NCI-H446 (cell line): ENCODE data around the gene CIT.
"Not testable (repeated sequence)": the region's sequence is repeated elsewhere in the genome, so short reads cannot be mapped to it uniquely, and the experiment has no call there.

Experiments used
- DNase-seq, 2 experiments: peaks; one replicate each; lab custom pipeline; 2025; lab: John Stamatoyannopoulos, UW

The CIT gene

DNA sequence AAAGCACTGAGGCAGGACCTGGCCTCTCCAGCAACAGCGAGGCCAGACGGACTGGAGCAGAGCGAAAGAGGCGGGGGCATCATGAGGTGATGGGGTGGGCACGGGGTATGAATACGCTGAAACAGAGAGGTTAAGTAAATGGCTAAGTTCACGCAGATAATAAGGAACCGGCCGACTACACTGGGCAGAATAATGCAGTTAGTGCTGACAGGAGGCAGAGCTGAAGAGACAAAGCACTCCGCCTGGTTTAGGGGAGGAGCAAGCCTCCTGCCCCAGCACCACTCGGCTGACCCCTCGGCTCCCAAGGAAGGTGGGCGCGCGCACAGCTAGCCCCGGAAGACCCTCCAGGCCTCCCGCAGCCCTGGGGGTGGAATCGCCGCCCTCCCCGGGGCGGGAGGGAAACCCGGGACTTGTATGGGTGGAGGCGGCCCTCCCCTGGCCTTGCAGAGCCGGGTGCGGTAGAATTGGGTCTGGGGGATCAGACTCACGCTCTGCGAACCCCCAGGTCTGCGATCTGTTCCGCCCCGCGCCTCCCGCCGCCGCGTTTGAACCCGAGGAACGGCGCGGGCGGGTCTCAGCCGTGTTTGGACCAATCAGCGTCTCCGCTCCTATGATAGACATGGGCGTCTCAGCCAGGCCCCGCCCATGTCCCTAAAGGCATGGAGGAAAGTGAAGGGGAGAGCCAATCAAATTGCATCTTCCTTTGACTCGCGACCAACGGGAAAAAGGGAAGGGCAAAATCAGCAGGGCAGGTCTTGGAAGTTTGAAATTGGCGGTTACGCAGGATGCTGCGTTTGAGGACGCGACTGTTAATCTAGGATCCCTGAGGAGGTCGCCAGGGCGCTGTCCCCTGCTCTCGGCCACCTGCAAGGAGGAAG lies at the start of gene CIT:
CIT (minus strand) TSS at position 560 of the 878 bp plus-strand sequence. CDS start 1,152 bp downstream, outside the sequence.
- peak; percentile 85 to 96 for DNase-seq

DNA sequence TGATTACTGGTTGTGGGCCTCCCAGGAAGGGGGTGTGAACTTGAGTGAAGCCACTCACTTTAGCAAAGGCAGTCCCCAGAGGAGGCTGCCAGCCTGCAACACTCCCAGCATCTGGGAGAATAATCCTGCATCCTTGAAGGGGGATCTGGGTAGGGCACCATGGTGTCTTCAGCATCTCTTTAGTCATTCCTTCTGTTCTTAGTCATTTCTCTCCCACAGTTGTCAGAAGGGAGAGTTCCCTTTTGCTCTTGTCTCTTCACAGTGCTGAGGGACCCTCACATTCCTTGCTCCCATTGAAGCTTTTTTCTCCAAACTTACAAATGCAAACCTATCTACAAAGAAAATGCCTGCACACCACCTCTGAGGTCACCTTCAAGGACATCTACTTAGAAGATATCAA lies 48.1 kb upstream of the CIT start:
- DNase-seq: no peak

- no peak for DNase-seq
Observed at GRCh38 chr12:119920064-119920463, 42.9 kb upstream of the CIT start.

GRCh38 chr12:119915894-119916510 lies 38.9 kb upstream of the CIT start:
- DNase-seq: no peak

DNA sequence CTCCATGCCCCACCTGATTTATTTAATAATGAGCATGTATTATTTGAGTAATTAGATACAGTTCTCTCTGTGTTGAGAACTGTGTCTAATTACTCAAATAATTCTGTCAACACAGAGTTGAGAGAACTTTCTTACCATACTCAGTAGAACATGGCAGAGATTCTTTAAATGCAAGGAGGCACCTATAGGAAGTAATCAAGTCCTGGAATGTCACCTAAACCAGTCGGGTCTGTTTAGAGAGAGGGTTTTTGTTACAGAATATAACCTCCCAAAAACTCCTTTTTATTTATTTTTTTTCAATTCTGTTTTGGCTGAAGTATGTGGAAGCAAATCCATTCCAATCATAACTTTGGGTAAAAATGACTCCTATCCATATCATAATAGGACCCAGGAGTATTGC lies 37.5 kb upstream of the CIT start:
- no peak for DNase-seq

- no peak for DNase-seq
Observed at GRCh38 chr12:119913536-119914330, 36.6 kb upstream of the CIT start.

DNA sequence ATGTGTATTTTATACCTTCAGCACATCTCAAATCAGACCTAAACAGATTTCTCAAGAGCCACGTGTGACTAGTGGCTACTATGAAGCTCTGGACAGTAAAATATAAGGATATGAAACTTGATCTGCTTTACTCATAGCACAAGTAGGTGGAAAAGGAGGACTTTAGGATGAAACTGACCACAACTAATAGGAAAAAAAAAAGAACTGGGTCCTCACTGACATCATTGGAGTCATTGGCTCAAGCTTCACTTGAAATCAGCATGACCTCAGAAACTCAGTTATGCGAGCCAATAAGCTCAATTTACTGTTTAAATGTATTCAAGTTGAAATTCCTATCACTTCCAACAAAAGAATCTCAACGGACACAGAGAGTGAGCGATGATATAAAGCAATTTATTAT lies 34.1 kb upstream of the CIT start:
- no peak for DNase-seq

- DNase-seq: no peak
Observed at GRCh38 chr12:119910586-119910985, 33.5 kb upstream of the CIT start.

- peak in 1 of 2 experiments; percentile 67 for DNase-seq
Observed at GRCh38 chr12:119902084-119902509, 25.0 kb upstream of the CIT start.

DNA sequence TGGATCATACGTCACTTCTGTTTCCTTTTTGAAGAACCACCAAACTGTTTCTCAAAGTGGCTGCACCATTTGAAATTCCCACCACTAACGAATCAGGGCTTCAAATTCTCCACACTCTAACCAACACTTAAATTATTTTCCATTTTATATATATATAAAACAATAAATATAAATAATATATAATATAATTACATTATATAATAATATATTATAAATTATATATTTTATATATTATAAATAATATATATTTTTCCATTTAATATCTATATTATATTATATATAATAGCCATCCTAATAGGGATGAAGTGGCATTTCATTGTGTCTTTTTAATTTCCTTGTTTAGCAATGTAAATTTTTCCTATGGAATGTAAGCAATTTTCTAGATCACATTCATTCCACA lies 24.6 kb upstream of the CIT start:
- DNase-seq: no peak

DNA sequence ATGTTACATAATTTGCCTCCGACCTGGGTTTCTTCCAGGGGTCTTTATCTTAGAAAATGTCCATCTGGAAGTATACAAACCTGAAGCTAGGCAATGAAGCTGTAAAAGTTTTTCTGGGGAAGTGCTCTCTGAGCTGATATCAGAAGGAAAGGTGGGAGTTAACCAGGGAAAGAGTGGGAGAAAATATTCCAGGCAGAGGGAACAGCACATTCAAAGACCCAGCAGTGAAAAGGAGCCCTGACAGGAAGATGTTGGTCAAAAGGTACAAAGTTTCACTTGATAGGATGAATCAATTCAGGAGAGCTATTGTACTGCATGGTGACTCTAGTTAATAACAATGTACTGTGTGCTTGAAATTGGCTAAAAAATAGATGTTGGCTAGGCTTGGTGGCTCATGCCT lies 17.8 kb upstream of the CIT start:
- no peak for DNase-seq

DNA sequence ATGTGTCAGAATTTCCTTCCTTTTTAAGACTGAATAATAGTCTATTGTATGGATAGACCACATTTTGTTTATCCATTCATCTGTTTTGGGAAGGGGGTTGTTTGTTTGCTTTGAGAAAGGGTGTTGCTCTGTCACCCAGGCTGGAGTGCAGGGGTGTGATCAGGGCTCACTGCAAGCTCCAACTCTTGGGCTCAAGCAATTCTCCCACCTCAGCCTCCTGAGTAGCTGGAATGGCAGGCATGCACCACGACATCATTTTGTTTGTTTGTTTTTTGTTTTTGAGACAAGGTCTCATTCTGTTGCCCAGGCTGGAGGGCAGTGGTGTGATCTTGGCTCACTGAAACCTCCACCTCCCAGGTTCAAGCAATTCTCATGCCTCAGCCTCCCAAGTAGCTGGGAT lies 15.5 kb upstream of the CIT start:
- DNase-seq: not testable (repeated sequence)

GRCh38 chr12:119885549-119885948 lies 8.4 kb upstream of the CIT start:
- no peak for DNase-seq

DNA sequence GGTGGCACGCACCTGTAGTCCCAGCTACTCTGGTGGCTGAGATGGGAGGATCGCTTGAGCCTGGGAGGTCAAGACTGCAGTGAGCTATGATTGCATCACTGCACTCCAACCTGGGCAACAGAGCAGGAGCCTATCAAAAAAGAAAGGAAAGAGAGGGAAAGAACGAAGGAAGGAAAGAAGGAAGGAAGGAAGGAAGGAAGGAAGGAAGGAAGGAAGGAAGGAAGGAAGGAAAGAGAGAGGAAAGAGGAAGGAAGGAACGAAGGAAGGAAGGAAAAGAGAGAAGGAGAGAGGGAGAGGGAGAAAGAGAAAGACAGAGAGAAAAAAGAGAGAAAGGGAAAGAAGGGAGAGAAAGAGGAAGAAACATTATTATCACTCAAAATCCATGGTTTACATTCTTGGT lies 6.7 kb upstream of the CIT start:
- DNase-seq: not testable (repeated sequence)

DNA sequence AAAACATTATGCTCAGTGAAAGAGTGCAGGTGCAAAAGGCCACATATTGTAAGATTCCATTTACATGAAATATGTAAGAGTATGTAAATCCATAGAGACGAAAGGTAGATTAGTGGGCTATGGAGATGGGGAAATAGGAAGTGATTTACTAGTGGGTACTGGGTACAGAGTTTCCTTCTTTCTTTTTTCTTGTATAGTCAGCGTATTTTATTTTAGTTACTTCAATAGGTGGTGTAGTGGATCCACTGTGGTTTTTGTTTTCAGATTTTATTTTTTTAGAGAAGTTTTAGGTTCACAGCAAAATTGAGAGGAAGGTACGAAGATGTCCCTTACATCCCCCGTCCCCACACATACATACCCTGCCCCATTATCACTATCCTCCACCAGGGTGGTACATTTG lies 6.1 kb upstream of the CIT start:
- no peak for DNase-seq

DNA sequence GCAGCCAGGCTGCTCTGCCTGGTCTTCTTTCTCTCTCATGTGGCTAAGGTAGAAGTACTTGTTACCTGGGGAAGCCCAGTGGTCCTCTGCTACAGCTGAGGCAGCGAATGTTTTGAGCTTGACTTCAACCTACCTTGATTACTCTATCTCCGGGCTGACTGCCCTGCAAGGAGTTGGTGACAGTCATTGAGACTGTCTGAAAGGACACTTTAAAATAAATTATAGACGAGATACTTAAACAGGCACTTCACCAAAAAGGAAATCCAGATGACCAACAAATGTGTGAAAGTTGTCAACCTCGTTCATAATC lies 474 bp upstream of the CIT start:
- no peak for DNase-seq

DNA sequence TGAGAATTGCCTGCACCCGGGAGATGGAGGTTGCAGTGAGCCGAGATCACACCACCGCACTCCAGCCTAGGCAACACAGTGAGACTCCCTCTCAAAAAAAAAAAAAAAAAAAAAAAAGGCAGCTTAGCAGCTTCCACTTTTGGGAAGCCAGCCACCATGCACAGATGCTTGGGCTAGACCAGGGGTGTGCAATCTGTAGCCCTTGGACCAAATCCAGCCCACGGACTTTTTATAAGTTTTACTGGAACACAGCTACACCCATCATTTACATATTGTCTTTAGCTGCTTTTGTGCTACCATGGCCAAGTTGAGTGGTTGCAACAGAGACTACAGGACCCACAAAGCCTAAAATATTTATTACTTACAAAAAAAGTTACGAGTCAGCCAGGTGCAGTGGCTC lies 6.7 kb downstream of the CIT start:
- DNase-seq: peak; percentile 67 to 94

DNA sequence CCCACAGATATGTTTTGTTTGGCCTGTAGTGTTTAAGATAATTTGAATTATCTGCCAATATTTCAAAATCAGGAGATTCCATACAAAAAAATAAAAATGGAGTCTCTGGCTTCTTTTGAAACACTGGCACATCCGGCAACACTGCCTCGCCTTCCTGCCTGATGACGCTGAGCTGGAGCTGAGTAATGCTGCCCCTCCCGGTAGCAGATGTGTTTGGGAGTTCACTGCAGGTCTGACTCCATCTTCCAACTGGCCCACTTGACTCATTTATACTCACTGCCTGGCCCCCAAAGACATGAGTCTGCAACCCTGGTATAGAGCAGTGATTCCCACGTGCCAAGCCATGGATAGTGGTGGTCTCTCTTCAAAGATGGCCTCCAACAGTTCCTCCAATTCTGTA lies 7.4 kb downstream of the CIT start:
- DNase-seq: peak in 1 of 2 experiments; percentile 74

- DNase-seq: peak in 1 of 2 experiments; percentile 57
Observed at GRCh38 chr12:119868992-119869391, 8.1 kb downstream of the CIT start.

- peak in 1 of 2 experiments; percentile 2 for DNase-seq
Observed at GRCh38 chr12:119864591-119864990, 12.5 kb downstream of the CIT start.

- no peak for DNase-seq
Observed at GRCh38 chr12:119859241-119859640, 17.9 kb downstream of the CIT start.

DNA sequence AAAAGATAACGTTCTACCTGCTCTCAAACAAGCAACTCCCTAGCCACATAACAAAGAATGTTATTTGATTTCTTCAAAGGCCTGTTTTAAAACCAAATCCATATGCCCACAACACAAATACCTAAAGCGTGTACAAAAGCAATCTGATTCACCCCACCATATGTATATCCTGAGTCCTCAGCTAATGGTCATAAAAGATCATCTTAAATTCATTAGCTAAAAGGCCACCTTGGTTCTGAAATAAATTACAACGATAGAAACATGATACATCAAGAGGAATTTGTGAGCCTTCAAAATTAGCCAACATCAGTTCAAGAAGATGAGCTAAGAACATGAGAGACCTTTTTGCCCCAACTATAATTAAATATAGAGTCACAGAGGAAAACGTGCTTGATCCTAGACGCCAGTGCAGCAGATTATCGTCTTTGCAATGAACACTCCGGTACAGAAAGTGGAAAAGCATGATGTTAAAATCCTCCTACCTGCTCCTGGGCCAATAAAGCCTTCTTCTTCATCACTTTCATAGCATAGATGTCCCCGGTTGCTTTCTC lies 20.0 kb downstream of the CIT start:
- DNase-seq: no peak
